Transverse colon (tissue), 4 donors: Measurements from ENCODE around the gene SZT2. TPM values are rescaled to one million over a fixed set of nuclear protein-coding genes. Genes with fewer than 3 reads are reported as not detected.

Experiments used
- DNase-seq: peaks from one replicate; pipeline ENCODE4 v3.0.0-alpha.2; 2019
- H3K27ac ChIP-seq, 4 donors: fragments of 200-600 bp; sonication (generic); 2 replicates each; pipeline ENCODE4 v1.5.1; 2016 to 2018; ENCODE audit warnings: inconsistent platforms in 4 of 4
- H3K27me3 ChIP-seq: fragments of 200-600 bp; sonication (generic); 2 replicates; pipeline ENCODE4 v1.5.1; 2017; ENCODE audit warnings: inconsistent platforms
- H3K36me3 ChIP-seq, 4 donors: fragments of 200-600 bp; sonication (generic); 2 replicates each; pipeline ENCODE4 v1.5.1; 2017 to 2019; ENCODE audit warnings: inconsistent platforms in 4 of 4
- H3K4me1 ChIP-seq, 4 donors: fragments of 200-600 bp; sonication (generic); 2 replicates each; pipeline ENCODE4 v1.5.1; 2017 to 2020; ENCODE audit warnings: inconsistent platforms in 4 of 4
- H3K4me3 ChIP-seq, 4 donors: fragments of 200-600 bp; sonication (generic); 1 replicate in 1 of 4; 2 replicates in 3 of 4; pipeline versions ENCODE4 v1.5.1 to v1.6.1; 2017 to 2019; ENCODE audit warnings: inconsistent platforms in 4 of 4
- H3K9me3 ChIP-seq, 2 donors: fragments of 200-600 bp; sonication (generic); 2 replicates each; pipeline ENCODE4 v1.5.1; 2017 to 2019; ENCODE audit warnings: inconsistent platforms in 2 of 2
- CTCF ChIP-seq, 5 experiments: fragments of 200-600 bp in 3 of 5; fragments of 450-650 bp in 2 of 5; sonication (generic) in 3 of 5; IDR thresholded peaks; 1 replicate in 2 of 5; 2 replicates in 3 of 5; pipeline ENCODE4 v1.5.1; 2016 to 2017; ENCODE audit warnings: antibody characterized with exemption in 5 of 5, inconsistent platforms in 3 of 5, mild to moderate bottlenecking in 2 of 5, moderate library complexity in 1 of 5
- EP300 ChIP-seq: sonication (generic); formaldehyde crosslinking; IDR thresholded peaks from one replicate; pipeline ENCODE4 v1.6.1; 2017; ENCODE audit warnings: antibody characterized with exemption, low read depth
- POLR2A ChIP-seq: fragments of 450-650 bp; IDR thresholded peaks from one replicate; pipeline ENCODE4 v1.6.1; 2016; ENCODE audit warnings: antibody characterized with exemption, mild to moderate bottlenecking, moderate library complexity
- POLR2AphosphoS5 ChIP-seq, 3 donors: sonication (generic); formaldehyde crosslinking; IDR thresholded peaks; one replicate each; pipeline ENCODE4 v1.6.1; 2016; ENCODE audit warnings: antibody characterized with exemption in 3 of 3
- WGBS, 2 donors: methylation state at CpG; one replicate each; pipeline ENCODE4 v1.1.5; 2018; ENCODE audit warnings: low coverage in 1 of 2; 5-methylcytosine and 5-hydroxymethylcytosine counted together
- in situ Hi-C, 4 donors: fragments of 200-750 bp; cut with MboI; loops; one replicate each; pipeline versions ENCODE4 v1.15.0 to v1.15.1; 2017; ENCODE audit warnings: low sequenced_read_pairs in 3 of 4, low pct_ligation_motif_present in 1 of 4, low pct_unique_long_range_greater_than_20kb in 1 of 4
- intact Hi-C: fragments of 100-400 bp; cut with DNase I; formaldehyde crosslinking; loops from one replicate; pipeline ENCODE4 v1.15.1; 2023; ENCODE audit warnings: low total_unique reads
- total RNA-seq, 4 donors: library from RNA; depleted of rRNA; stranded (reverse); fragments of >200 nt; gene quantifications; one replicate each; pipeline ENCODE4 v1.1.0, GENCODE V29; 2016

SZT2 gene
- total RNA-seq, 4 donors from 2014 or later: 43.1 to 106 (median 82.2) TPM

- intact Hi-C loops: no loop called here
- no peaks in the 10 kb centered on the region for H3K4me1 ChIP-seq
- TF ChIP-seq POLR2A (no peak), CTCF (IDR thresholded peaks at IDR 0.05) (no peak)
- no peak for DNase-seq
- H3K27me3 ChIP-seq: no peaks in the 10 kb centered on the region
- WGBS, 2 donors: 67 to 88% methylated on average over 1 to 4 of the region's 4 CpGs
- in situ Hi-C loops: loop anchor here in 3 of 4 donors (5.0 to 10.0 kb wide), 3 partner anchors 184 to 194 kb away; no protein-coding TSS in a partner anchor
- no peaks in the 10 kb centered on the region for H3K9me3 ChIP-seq
- peaks cover 0 to 54% (median 26%) of the 10 kb centered on the region in 4 donors for H3K36me3 ChIP-seq
- H3K27ac ChIP-seq: no peak overlapping the region
- H3K4me3 ChIP-seq: no peak overlapping the region
Measured at GRCh38 chr1:43418858-43419257, 29.2 kb downstream of the SZT2 start.

GRCh38 chr1:43419627-43420425 is 30.1 kb downstream of the SZT2 start:
- no peak for TF ChIP-seq POLR2A
- TF ChIP-seq CTCF (IDR thresholded peaks at IDR 0.05): no peak
- no peak for TF ChIP-seq POLR2AphosphoS5 (IDR thresholded peaks at IDR 0.05)
- no peak for TF ChIP-seq EP300
- no peaks in the 10 kb centered on the region for H3K9me3 ChIP-seq
- no peaks in the 10 kb centered on the region for H3K27me3 ChIP-seq
- intact Hi-C loops (no loop called here), in situ Hi-C loops (loop anchor here in 3 of 4 donors (5.0 to 10.0 kb wide), 3 partner anchors 185 to 195 kb away; no protein-coding TSS in a partner anchor)
- 97 to 100% methylated on average over 1 to 13 of the region's 13 CpGs for WGBS, 2 donors
- no peak overlapping the region for H3K27ac ChIP-seq
- H3K4me1 ChIP-seq: no peaks in the 10 kb centered on the region
- no peak overlapping the region for H3K4me3 ChIP-seq
- DNase-seq: no peak
- peaks cover 0 to 59% (median 29%) of the 10 kb centered on the region in 4 donors for H3K36me3 ChIP-seq

GRCh38 chr1:43420874-43421273 is 31.2 kb downstream of the SZT2 start:
- WGBS, 2 donors: 97% methylated on average over 10 of the region's 10 CpGs; no CpG with 5 or more reads in 1 of the 2 donors

GRCh38 chr1:43421396-43421795 is 31.7 kb downstream of the SZT2 start:
- WGBS, 2 donors: 92 to 100% methylated on average over 1 to 6 of the region's 6 CpGs
- TF ChIP-seq POLR2A (no peak), CTCF (IDR thresholded peaks at IDR 0.05) (no peak), EP300 (no peak), POLR2AphosphoS5 (IDR thresholded peaks at IDR 0.05) (no peak)

More at GRCh38 chr1:43420874-43421273, 31.2 kb downstream of the SZT2 start:
- no peak for TF ChIP-seq POLR2AphosphoS5 (IDR thresholded peaks at IDR 0.05)
- no peak for TF ChIP-seq CTCF (IDR thresholded peaks at IDR 0.05)
- TF ChIP-seq POLR2A: no peak
- TF ChIP-seq EP300: no peak
- Histone ChIP-seq H3K27ac (no peak overlapping the region), H3K4me1 (no peaks in the 10 kb centered on the region), H3K36me3 (peaks cover 0 to 69% (median 33%) of the 10 kb centered on the region in 4 donors), H3K27me3 (no peaks in the 10 kb centered on the region), H3K9me3 (no peaks in the 10 kb centered on the region), H3K4me3 (no peak overlapping the region)
- no peak for DNase-seq
- intact Hi-C loops: no loop called here
- in situ Hi-C loops: no loop called here

More at GRCh38 chr1:43421396-43421795, 31.7 kb downstream of the SZT2 start:
- Histone ChIP-seq H3K4me3 (no peak overlapping the region), H3K4me1 (no peaks in the 10 kb centered on the region), H3K27me3 (no peaks in the 10 kb centered on the region), H3K36me3 (peaks cover 0 to 74% (median 34%) of the 10 kb centered on the region in 4 donors), H3K27ac (no peak overlapping the region), H3K9me3 (no peaks in the 10 kb centered on the region)
- no peak for DNase-seq
- intact Hi-C loops (no loop called here), in situ Hi-C loops (no loop called here)
